Mucosa of descending colon (tissue), 3 donors: Measurements from ENCODE around the gene ACCS. TPM values are rescaled to one million over a fixed set of nuclear protein-coding genes. Genes with fewer than 3 reads are reported as not detected.

Experiments used
- ATAC-seq: fragments of 200-7000 bp; cut with Tn5 transposase; one replicate; pipeline ENCODE4 v1.9.1; 2020; ENCODE audit warnings: mild to moderate bottlenecking, moderate library complexity
- DNase-seq, 3 donors: peaks; one replicate each; pipeline ENCODE4 v3.0.0-alpha.2; 2020
- H3K36me3 ChIP-seq: fragments of 200-600 bp; one replicate; pipeline ENCODE4 v1.8.0; 2021; ENCODE audit warnings: low read depth, mild to moderate bottlenecking
- H3K4me1 ChIP-seq: fragments of 200-600 bp; one replicate; pipeline ENCODE4 v1.8.0; 2021; ENCODE audit warnings: low read depth, mild to moderate bottlenecking
- H3K4me3 ChIP-seq: fragments of 200-600 bp; one replicate; pipeline ENCODE4 v1.8.0; 2021; ENCODE audit warnings: mild to moderate bottlenecking
- H3K9me3 ChIP-seq: fragments of 200-600 bp; one replicate; pipeline ENCODE4 v1.8.0; 2021; ENCODE audit warnings: mild to moderate bottlenecking
- intact Hi-C, 2 donors: fragments of 100-400 bp; cut with DNase I in 1 of 2; cut with micrococcal nuclease in 1 of 2; formaldehyde crosslinking; loops; one replicate each; pipeline versions ENCODE4 v1.11.0 to v1.11.1; 2022; cut with DNase I, micrococcal nuclease
- total RNA-seq, 3 donors: library from RNA; stranded (reverse); fragmentation: NEBNext Ultra II Directional in 2 of 3; extraction: Animal tissue kit (Norgen Biotek cat#: 25700) in 2 of 3; gene quantifications; one replicate each; pipeline versions ENCODE4 v1.2.1 to v1.2.4, GENCODE V29; 2021 to 2023
- TF ChIP-seq, protein P1 (sequence below): fragments of 200-600 bp; IDR thresholded peaks from one replicate; pipeline ENCODE4 v1.8.0; 2022; ENCODE audit warnings: antibody characterized with exemption, mild to moderate bottlenecking
- donor health status: DM: no; HTN: no; CAD: no; lungs with moderate emphysema.
- donor health status: DM: no; HTN: no; CAD: no.
- donor health status: DM: no; HTN: yes; CAD: no.

ACCS gene
- total RNA-seq, 3 donors from 2014 or later = 22.9 to 40.2 (median 30.8) TPM

DNA sequence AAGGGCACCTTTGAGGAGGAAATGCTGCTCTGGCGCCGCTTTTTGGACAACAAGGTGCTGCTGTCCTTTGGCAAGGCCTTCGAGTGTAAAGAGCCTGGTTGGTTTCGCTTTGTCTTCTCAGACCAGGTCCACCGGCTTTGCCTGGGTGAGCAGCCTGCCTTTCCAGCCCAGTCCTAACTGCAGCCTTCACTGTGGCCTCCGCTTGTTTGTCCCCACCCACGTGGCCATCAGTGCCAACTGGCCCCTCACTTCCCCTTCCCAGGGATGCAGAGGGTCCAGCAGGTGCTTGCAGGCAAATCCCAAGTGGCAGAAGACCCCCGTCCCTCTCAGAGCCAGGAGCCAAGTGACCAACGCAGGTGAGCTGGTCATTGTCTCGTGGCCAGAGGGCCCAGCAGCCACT is 17.4 kb downstream of the ACCS start:
- Histone ChIP-seq H3K4me1 (no peaks in the 10 kb centered on the region), H3K4me3 (no peak overlapping the region), H3K36me3 (no peaks in the 10 kb centered on the region), H3K9me3 (no peaks in the 10 kb centered on the region)
- intact Hi-C loops = no loop called here
- no peak for DNase-seq
- no peak for ATAC-seq
- TF ChIP-seq, protein P1, sequence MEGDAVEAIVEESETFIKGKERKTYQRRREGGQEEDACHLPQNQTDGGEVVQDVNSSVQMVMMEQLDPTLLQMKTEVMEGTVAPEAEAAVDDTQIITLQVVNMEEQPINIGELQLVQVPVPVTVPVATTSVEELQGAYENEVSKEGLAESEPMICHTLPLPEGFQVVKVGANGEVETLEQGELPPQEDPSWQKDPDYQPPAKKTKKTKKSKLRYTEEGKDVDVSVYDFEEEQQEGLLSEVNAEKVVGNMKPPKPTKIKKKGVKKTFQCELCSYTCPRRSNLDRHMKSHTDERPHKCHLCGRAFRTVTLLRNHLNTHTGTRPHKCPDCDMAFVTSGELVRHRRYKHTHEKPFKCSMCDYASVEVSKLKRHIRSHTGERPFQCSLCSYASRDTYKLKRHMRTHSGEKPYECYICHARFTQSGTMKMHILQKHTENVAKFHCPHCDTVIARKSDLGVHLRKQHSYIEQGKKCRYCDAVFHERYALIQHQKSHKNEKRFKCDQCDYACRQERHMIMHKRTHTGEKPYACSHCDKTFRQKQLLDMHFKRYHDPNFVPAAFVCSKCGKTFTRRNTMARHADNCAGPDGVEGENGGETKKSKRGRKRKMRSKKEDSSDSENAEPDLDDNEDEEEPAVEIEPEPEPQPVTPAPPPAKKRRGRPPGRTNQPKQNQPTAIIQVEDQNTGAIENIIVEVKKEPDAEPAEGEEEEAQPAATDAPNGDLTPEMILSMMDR = no peak

DNA sequence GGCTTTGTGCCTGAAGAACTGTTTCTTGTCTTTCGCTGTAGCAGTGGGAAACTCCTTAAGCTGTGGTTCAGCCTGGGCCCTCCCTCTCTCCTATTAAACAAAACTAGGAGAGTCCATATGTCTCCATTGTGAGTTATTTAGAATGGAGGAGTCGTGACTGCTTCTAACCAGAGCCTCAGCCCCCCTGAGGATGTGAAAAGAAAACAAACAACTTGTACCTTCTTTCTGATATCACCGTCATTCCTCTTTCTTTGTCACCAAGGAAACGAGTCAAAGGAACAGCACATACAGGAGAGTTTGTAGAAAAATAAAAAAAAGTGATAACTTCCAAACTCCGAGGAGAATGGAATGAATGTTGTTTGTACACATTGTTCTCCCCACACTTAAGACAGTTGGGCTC is 17.8 kb downstream of the ACCS start:
- DNase-seq (no peak), ATAC-seq (no peak)
- no peaks in the 10 kb centered on the region for H3K4me1 ChIP-seq
- H3K4me3 ChIP-seq = no peak overlapping the region
- H3K9me3 ChIP-seq = no peaks in the 10 kb centered on the region
- no peaks in the 10 kb centered on the region for H3K36me3 ChIP-seq
- intact Hi-C loops = no loop called here
- TF ChIP-seq, protein P1 = no peak

DNA sequence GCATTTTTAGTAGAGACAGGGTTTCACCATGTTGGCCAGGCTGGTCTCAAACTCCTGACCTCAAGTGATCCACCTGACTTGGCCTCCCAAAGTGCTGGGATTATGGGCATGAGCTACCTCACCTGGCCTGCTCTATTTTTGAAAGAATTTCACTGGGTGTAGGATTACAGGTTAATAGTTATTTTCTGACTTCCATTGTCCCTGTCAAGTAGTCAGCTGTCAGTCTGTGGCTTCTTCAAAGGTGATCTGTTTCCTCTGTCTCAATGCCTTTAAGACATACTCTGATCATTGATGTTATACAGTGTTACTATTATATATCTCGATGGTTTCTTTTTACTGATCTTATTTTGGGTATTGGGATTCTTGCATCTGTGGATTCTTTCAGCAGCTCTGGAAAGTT is 19.3 kb downstream of the ACCS start:
- TF ChIP-seq, protein P1 = no peak
- H3K4me1 ChIP-seq = no peaks in the 10 kb centered on the region
- H3K36me3 ChIP-seq = no peaks in the 10 kb centered on the region
- no peak overlapping the region for H3K4me3 ChIP-seq
- ATAC-seq = no peak
- no peaks in the 10 kb centered on the region for H3K9me3 ChIP-seq
- DNase-seq = no peak
- intact Hi-C loops = no loop called here

DNA sequence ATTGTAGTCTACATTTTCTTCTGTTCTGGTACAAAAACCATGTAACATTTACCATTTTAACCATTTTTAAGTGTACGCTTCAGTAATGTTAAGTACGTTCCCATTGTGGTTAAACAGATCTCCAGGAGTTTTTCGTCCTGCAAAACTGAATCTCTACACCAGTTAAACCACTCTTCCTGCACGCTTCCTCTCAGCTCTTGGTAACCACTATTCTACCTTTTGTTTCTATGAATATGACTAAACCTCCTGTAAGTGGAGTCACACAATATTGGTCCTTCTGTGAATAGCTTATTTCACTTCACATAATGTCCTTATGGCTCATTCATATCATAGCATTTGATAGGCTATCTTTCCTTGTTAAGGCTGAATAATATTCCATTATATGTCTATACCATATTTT is 22.3 kb downstream of the ACCS start:
- intact Hi-C loops = no loop called here
- Histone ChIP-seq H3K36me3 (no peaks in the 10 kb centered on the region), H3K4me3 (no peak overlapping the region), H3K9me3 (no peaks in the 10 kb centered on the region), H3K4me1 (no peaks in the 10 kb centered on the region)
- no peak for ATAC-seq
- TF ChIP-seq, protein P1 = no peak
- DNase-seq = no peak

DNA sequence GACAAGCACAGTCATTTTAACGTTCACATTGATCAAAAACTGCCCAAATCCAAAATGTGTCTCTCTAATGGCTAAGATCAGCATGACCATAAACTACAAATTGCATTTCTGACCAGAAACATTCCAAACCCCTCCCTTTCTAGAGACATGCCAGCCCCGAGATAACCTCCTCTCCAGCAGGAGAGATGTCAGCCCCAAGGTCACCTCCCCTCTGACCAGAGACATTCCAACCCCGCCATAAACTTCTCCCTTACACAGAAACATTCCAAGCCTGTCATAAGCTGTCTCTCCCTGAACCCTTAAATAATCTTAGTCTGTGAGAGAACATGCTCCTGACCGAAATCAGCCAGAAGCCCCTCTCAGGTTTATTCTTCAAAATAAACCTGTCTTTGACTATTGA is 22.8 kb downstream of the ACCS start:
- DNase-seq (no peak), ATAC-seq (no peak)
- H3K36me3 ChIP-seq = no peaks in the 10 kb centered on the region
- intact Hi-C loops = no loop called here
- H3K4me3 ChIP-seq = no peak overlapping the region
- TF ChIP-seq, protein P1 = no peak
- no peaks in the 10 kb centered on the region for H3K4me1 ChIP-seq
- no peaks in the 10 kb centered on the region for H3K9me3 ChIP-seq

DNA sequence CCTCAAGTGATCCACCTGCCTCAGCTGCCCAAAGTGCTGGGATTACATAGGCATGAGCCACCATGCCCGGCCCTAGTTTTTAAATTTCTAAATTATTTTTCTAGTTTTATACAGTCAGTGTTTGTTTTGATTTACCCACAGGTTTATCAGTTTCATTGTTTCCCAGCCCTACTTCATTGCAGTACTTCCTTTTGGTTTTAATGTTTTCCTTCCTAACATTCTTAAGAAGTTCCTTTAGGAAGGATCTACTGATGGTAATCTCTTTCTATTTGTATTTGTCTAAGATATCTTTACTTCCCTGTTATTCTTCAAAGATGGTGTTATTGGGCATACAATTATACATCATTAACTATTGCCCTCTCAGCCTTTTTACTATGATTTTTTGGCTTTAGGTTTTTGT is 24.5 kb downstream of the ACCS start:
- intact Hi-C loops = no loop called here
- Histone ChIP-seq H3K4me1 (no peaks in the 10 kb centered on the region), H3K4me3 (no peak overlapping the region), H3K36me3 (no peaks in the 10 kb centered on the region), H3K9me3 (no peaks in the 10 kb centered on the region)
- TF ChIP-seq, protein P1 = no peak
- no peak for ATAC-seq
- DNase-seq = no peak
